SU-DHL-6 (cell line): ENCODE data around the gene STYX.

Experiments
- H2AFZ ChIP-seq: fragments of 200-600 bp; sonication (generic); 2 replicates; pipeline ENCODE4 v1.6.1; 2014; ENCODE audit warnings: low read depth, mild to moderate bottlenecking, moderate library complexity, mixed read lengths, antibody characterized with exemption, low read length; ENCODE audit not compliant: severe bottlenecking
- H3F3A ChIP-seq: fragments of 200-600 bp; shearing (Covaris generic); 2 replicates; pipeline ENCODE4 v1.6.0; 2016; ENCODE audit warnings: antibody characterized with exemption, mild to moderate bottlenecking; ENCODE audit not compliant: insufficient read depth
- H3K27ac ChIP-seq: fragments of 200-600 bp; sonication (generic); 2 replicates; pipeline ENCODE4 v1.5.1; 2016; ENCODE audit warnings: low read depth, mild to moderate bottlenecking, low read length, moderate library complexity, mixed read lengths
- H3K27me3 ChIP-seq: fragments of 200-600 bp; sonication (generic), shearing (Covaris generic); 2 replicates; pipeline ENCODE4 v1.6.0; 2014; ENCODE audit warnings: mild to moderate bottlenecking, low read length
- H3K36me3 ChIP-seq: fragments of 200-600 bp; sonication (generic); 2 replicates; pipeline ENCODE4 v1.6.1; 2014; ENCODE audit warnings: mild to moderate bottlenecking, low read length, mixed read lengths
- H3K4me2 ChIP-seq: fragments of 300-600, 200-600 bp; shearing (Covaris generic), sonication (generic); 2 replicates; pipeline ENCODE4 v1.6.0; 2014; ENCODE audit warnings: low read length, low read depth, mild to moderate bottlenecking; ENCODE audit not compliant: poor library complexity, severe bottlenecking
- H3K4me3 ChIP-seq: fragments of 200-600 bp; sonication (generic); 2 replicates; pipeline ENCODE4 v1.5.1; 2014; ENCODE audit warnings: antibody characterized with exemption, low read length, mild to moderate bottlenecking, mixed read lengths; ENCODE audit not compliant: insufficient read depth, poor library complexity, severe bottlenecking
- H3K79me2 ChIP-seq: fragments of 200-600 bp; sonication (generic); 2 replicates; pipeline ENCODE4 v1.6.1; 2014; ENCODE audit warnings: mild to moderate bottlenecking, low read length, moderate library complexity; ENCODE audit not compliant: insufficient read depth
- H3K9ac ChIP-seq: fragments of 200-600 bp; sonication (generic); 2 replicates; pipeline ENCODE4 v1.7.0; 2014; ENCODE audit warnings: mild to moderate bottlenecking, low read length
- H3K9me2 ChIP-seq: fragments of 200-600 bp; sonication (generic); replicated peaks from 2 replicates; pipeline ENCODE4 v1.6.1; 2014; ENCODE audit warnings: low read length; ENCODE audit not compliant: insufficient read depth
- H3K9me3 ChIP-seq: fragments of 200-600 bp; sonication (generic); 2 replicates; pipeline ENCODE4 v1.6.1; 2014; ENCODE audit warnings: low read length, mixed read lengths; ENCODE audit not compliant: insufficient read depth
- H4K20me1 ChIP-seq: fragments of 200-600 bp; sonication (generic); 2 replicates; pipeline ENCODE4 v1.6.1; 2014; ENCODE audit warnings: low read depth, mild to moderate bottlenecking, antibody characterized with exemption, low read length, moderate library complexity, mixed read lengths
- EZH2phosphoT487 ChIP-seq: fragments of 200-600 bp; sonication (generic), shearing (Covaris generic); conservative IDR thresholded peaks from 2 replicates; pipeline ENCODE4 v1.6.1; 2018; ENCODE audit warnings: mild to moderate bottlenecking, antibody characterized with exemption, low read length, moderate library complexity, mixed read lengths
- TF ChIP-seq, protein P1 (sequence below): fragments of 200-600 bp; sonication (generic); IDR thresholded peaks from one replicate; pipeline ENCODE4 v1.5.1; 2017; ENCODE audit warnings: antibody characterized with exemption, mild to moderate bottlenecking, low read length, moderate library complexity; ENCODE audit not compliant: insufficient read depth, poor library complexity, severe bottlenecking

STYX gene

DNA sequence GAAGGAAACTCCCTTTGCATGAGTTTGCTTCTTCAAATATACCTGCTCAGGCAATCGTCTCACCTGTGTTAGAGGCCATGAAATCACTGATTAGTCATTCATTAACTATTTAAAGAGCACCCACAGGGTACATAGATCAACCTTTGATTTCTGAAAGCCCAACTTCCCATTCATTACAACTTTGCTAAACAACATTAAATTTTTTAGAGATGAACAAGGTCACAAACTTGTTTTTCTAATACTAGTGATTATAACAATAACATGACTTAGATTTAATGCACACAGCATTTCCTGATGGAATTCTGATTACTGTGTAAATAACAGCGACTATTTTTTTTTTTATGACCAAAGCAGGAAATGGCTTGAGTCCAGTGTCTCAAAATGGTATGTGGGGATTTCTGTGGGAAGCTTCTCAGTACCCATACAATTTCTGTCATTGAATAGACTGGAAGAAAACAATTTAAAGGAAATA lies 29.2 kb upstream of the STYX start:
- H3K27me3 ChIP-seq, result no peaks in the 10 kb centered on the region
- no peaks in the 10 kb centered on the region for H3K79me2 ChIP-seq
- peaks cover 13% of the 10 kb centered on the region; the same call in 1 of the 2 replicates for H3F3A ChIP-seq
- no peaks in the 10 kb centered on the region for H3K36me3 ChIP-seq
- H3K9me3 ChIP-seq, result no peaks in the 10 kb centered on the region
- no peak overlapping the region for H3K4me2 ChIP-seq
- no peak for TF ChIP-seq EZH2phosphoT487
- TF ChIP-seq, protein P1, sequence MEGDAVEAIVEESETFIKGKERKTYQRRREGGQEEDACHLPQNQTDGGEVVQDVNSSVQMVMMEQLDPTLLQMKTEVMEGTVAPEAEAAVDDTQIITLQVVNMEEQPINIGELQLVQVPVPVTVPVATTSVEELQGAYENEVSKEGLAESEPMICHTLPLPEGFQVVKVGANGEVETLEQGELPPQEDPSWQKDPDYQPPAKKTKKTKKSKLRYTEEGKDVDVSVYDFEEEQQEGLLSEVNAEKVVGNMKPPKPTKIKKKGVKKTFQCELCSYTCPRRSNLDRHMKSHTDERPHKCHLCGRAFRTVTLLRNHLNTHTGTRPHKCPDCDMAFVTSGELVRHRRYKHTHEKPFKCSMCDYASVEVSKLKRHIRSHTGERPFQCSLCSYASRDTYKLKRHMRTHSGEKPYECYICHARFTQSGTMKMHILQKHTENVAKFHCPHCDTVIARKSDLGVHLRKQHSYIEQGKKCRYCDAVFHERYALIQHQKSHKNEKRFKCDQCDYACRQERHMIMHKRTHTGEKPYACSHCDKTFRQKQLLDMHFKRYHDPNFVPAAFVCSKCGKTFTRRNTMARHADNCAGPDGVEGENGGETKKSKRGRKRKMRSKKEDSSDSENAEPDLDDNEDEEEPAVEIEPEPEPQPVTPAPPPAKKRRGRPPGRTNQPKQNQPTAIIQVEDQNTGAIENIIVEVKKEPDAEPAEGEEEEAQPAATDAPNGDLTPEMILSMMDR, result no peak
- H2AFZ ChIP-seq, result no peak overlapping the region
- H3K9ac ChIP-seq, result no peak overlapping the region
- H4K20me1 ChIP-seq, result no peaks in the 10 kb centered on the region
- H3K4me3 ChIP-seq, result no peak overlapping the region
- H3K27ac ChIP-seq, result no peak overlapping the region
- no peaks in the 10 kb centered on the region for H3K9me2 ChIP-seq

DNA sequence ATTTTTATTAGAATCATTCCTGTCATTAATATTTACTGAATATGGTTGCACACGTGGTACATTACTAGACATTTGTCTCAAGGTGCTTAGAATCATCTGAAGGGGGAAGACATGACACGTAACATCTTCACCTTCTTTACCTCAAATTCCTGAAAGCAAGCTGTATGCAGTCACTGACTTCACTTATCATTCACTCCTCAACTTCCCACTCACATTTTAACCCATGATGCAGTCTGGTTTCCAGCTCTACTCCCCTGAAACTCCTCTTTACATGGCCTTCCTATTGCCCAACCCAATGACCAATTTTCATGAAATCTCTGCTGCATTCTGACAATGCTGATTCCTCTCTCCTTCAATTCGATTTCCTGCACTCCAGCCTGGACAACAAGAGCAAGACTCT lies 28.7 kb upstream of the STYX start:
- no peak overlapping the region for H3K27ac ChIP-seq

DNA sequence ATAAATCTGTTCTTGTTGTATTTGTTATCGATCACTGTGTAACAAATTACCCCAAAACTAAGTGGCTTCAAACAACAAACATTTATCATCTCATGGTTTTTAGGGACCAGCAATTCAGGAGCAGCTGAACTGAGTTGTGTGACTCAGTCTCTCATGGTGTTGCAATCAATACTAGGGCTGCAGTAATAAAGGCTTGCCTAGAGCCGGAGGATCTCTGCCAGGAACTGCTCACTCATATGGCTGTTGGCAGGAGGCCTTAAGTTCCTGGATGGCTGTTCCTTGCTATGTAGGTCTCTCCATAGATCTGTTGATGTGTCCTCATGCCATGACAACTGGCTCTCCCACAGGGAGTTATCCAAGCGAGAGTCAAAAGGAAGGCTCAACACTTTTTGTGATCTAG lies 26.7 kb upstream of the STYX start:
- H3K27ac ChIP-seq, result no peak overlapping the region
- no peak overlapping the region for H3K4me2 ChIP-seq
- no peaks in the 10 kb centered on the region for H3K36me3 ChIP-seq
- no peaks in the 10 kb centered on the region for H3K9me2 ChIP-seq
- H3F3A ChIP-seq, result peaks cover 4% of the 10 kb centered on the region; the same call in 1 of the 2 replicates
- no peak overlapping the region for H2AFZ ChIP-seq
- no peak overlapping the region for H3K9ac ChIP-seq
- peaks cover 12% of the 10 kb centered on the region for H3K79me2 ChIP-seq
- TF ChIP-seq EZH2phosphoT487, result no peak
- TF ChIP-seq, protein P1, result no peak
- no peaks in the 10 kb centered on the region for H3K9me3 ChIP-seq
- H4K20me1 ChIP-seq, result no peaks in the 10 kb centered on the region
- no peaks in the 10 kb centered on the region for H3K27me3 ChIP-seq
- H3K4me3 ChIP-seq, result no peak overlapping the region

More for the DNA sequence above, 28.7 kb upstream of the STYX start:
- TF ChIP-seq, protein P1, result no peak
- TF ChIP-seq EZH2phosphoT487, result no peak
- Histone ChIP-seq H3F3A (peaks cover 9% of the 10 kb centered on the region; the same call in 1 of the 2 replicates), H3K9ac (no peak overlapping the region), H3K9me3 (no peaks in the 10 kb centered on the region), H2AFZ (no peak overlapping the region), H3K4me3 (no peak overlapping the region), H3K27me3 (no peaks in the 10 kb centered on the region), H3K4me2 (no peak overlapping the region), H3K9me2 (no peaks in the 10 kb centered on the region), H4K20me1 (no peaks in the 10 kb centered on the region), H3K79me2 (no peaks in the 10 kb centered on the region), H3K36me3 (no peaks in the 10 kb centered on the region)
